ENCODE results near the gene DLAT. TPM values are rescaled to one million over a fixed set of nuclear protein-coding genes. Genes with fewer than 3 reads are reported as not detected.

DLAT gene
- total and polyA plus RNA-seq, 2 experiments from 2014 or later: 31.8 to 66.5 TPM

- no peak for TF ChIP-seq ETS1 (IDR thresholded peaks at IDR 0.05)
- no peak for TF ChIP-seq EZH2phosphoT487 (IDR thresholded peaks at IDR 0.05; ENCODE audit: unreplicated experiment)
Observed at GRCh38 chr11:112096194-112096593, 71.0 kb downstream of the DLAT start (continued).

GRCh38 chr11:112097734-112098528 is 72.7 kb downstream of the DLAT start:
- no peak for DNase-seq (ENCODE audit: low spot score)
- H3K79me2 ChIP-seq (replicated peaks; ENCODE audit: insufficient read depth): no peaks in the 10 kb centered on the region
- H2AFZ ChIP-seq: no peak overlapping the region
- H3K27ac ChIP-seq (ENCODE audit: low read depth): no peak overlapping the region
- peaks cover 13% of the 10 kb centered on the region; the same call in 1 of the 2 replicates for H3K36me3 ChIP-seq (ENCODE audit: insufficient read depth)
- no peaks in the 10 kb centered on the region for H3F3A ChIP-seq (replicated peaks; ENCODE audit: low read depth)
- no peaks in the 10 kb centered on the region; the same call in 2 of the 3 replicates for H3K9me3 Mint-ChIP-seq
- peaks cover 13% of the 10 kb centered on the region for H3K36me3 Mint-ChIP-seq (ENCODE audit: low read depth)
- no peaks in the 10 kb centered on the region for H3K27me3 ChIP-seq (ENCODE audit: insufficient read depth)
- ATAC-seq: no peak
- no peak overlapping the region for H3K27ac Mint-ChIP-seq
- no peaks in the 10 kb centered on the region; the same call in 1 of the 2 replicates for H4K20me1 ChIP-seq (replicated peaks; ENCODE audit: insufficient read depth)
- H3K27me3 Mint-ChIP-seq (ENCODE audit: insufficient read depth, low read depth, poor library complexity): peaks cover 2% of the 10 kb centered on the region
- no peak overlapping the region for H3K4me2 ChIP-seq
- no peak overlapping the region for H3K4me3 ChIP-seq
- no peaks in the 10 kb centered on the region for H3K4me1 ChIP-seq (ENCODE audit: insufficient read depth)
- H3K4me1 Mint-ChIP-seq: no peaks in the 10 kb centered on the region
- no peaks in the 10 kb centered on the region for H3K9me2 ChIP-seq (ENCODE audit: insufficient read depth)
- no peak overlapping the region for H3K4me3 Mint-ChIP-seq
- TF ChIP-seq ZNF114 (CRISPR knock-in tag; IDR thresholded peaks at IDR 0.05) (no peak), ETS1 (IDR thresholded peaks at IDR 0.05) (no peak), ZNF331 (CRISPR knock-in tag; IDR thresholded peaks at IDR 0.05; ENCODE audit: low read depth) (no peak), EZH2 (IDR thresholded peaks at IDR 0.05; ENCODE audit: low read depth, unreplicated experiment) (no peak), ZNF462 (CRISPR knock-in tag; IDR thresholded peaks at IDR 0.05) (no peak), NANOG (IDR thresholded peaks at IDR 0.05; ENCODE audit: borderline replicate concordance) (no peak), POLR2AphosphoS5 (IDR thresholded peaks at IDR 0.05; ENCODE audit: low read depth) (no peak), REST (IDR thresholded peaks at IDR 0.05; ENCODE audit: unreplicated experiment) (no peak), CREB1 (CRISPR knock-in tag; IDR thresholded peaks at IDR 0.05; ENCODE audit: low read depth) (no peak), JUNB (IDR thresholded peaks at IDR 0.05; ENCODE audit: unreplicated experiment) (no peak)
